ENCODE measurements around the gene DSCAML1.

Gene DSCAML1

DNA sequence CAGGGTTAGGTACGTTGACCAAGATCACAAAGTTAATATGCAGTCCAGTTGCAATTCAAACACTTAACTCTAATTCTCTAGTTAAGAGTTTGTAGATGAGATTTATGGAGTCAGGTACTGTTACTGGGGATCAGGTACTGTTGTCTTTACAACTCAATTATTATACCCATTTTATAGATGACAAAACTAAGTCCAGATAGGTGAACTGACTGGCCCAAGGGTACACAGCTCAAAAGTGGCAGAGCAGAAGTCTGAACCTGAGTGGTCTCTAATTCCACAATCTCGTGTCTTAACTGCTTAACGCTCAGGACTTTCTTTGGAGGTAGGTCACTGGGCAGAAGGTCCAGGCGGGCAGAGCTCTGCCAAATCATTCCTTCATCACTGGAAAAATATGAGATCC is 77.5 kb downstream of the DSCAML1 start:
- DNase-seq = no peak

- peak; percentile 67 for DNase-seq
Observed at GRCh38 chr11:117717485-117718314, 79.3 kb downstream of the DSCAML1 start.

DNA sequence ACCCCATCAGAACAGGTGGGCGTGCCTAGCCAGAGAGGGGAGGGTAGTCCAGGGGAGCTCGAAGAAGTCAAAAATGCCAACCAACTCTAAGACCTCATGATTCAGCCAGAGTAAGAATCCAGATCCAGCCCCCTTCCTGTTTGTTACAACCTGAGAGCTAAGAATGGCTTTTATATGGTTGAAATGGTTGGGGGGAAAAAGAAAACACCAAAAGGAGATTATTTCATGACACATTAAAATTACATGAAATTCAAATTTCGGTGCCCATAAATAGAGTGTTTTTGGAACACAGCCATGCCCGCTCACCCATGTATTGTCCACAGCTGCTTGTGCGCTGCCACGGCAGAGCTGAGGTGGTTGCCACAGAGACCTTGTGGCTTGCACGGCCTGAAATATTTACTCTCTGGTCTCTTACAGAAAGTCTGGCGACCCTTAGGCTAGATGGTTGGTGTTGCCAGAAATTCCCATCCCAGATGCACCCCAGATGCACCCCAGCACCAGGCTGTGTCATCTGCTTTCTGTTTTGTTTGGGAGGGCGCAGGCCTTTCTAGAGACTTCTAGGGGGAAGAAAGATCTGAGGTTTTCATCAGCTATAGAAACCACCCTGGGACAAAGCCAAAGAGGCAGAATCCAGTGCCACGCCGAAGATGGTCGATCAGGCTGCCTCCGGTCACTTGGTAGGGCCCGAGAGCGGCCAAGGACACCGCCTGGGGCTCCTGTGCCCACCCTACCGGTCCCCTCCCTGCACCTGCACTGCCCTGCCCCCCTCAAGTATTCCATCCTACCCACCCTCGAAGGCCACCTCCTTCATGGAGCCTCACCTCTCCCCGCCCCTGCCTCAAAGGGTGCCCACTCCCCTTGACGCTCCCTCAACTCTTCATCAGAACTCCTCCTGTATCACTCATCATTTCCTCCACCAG is 80.2 kb downstream of the DSCAML1 start:
- DNase-seq = no peak

DNA sequence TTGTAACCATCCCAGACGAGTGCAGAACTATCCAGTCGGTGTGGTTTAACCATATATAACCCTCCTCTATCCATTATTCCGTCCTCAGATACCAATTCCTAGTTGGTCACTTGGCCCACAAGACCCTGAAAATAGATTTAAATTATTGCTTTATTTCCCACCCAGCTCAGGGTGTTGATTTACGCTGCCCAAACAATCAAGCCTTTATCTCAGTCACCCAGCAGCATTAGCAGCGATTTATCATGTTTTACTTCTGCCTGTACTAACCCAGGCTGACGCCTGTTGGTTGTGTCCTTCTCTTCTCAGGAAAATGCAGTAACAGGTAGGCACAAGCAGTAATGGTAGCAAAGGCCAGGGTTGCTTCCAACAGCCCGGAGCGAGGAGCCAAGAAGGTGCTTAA is 81.2 kb downstream of the DSCAML1 start:
- DNase-seq = no peak

DNA sequence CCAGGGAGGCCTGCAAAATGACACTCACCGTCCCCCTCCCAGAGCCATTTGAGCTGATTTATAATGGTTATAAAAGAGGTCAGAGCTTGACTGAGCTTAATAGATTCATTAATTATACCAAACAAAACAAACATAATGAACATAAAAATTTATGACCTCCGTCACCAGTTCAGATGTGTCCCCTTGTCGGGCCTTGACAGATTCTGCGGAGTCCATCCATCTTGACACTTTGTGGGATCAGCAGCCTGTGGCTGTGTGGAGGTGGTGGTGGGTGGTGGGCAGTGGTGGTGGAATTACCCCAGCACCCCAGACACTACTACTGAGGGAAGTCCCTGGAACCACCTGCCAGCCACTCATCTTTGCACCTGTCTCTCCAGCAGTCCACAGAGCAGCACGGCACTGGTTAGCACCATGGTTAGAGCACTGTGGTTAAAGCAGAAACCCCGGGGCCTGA is 83.5 kb downstream of the DSCAML1 start:
- no peak for DNase-seq

DNA sequence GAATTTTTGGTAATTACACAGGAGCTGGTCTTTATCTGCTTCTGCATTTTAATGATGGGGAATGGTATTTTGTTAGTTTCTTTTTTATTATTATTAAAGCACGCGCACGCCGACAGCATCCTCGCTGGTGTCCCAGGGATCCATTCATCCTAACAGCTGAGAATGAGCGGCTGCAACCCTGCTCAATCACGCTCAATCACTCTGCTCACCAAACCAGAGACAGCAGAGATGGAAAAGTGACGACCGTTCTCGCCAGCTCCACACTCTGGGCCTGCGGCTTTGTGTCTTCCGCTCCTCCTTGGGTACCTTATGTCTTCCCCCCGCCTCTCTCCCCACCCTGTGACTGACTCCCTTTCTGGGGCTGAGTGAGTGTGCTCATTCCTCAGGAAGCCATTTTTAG is 84.5 kb downstream of the DSCAML1 start:
- DNase-seq = no peak

GRCh38 chr11:117711331-117711730 is 85.7 kb downstream of the DSCAML1 start:
- DNase-seq = no peak

DNA sequence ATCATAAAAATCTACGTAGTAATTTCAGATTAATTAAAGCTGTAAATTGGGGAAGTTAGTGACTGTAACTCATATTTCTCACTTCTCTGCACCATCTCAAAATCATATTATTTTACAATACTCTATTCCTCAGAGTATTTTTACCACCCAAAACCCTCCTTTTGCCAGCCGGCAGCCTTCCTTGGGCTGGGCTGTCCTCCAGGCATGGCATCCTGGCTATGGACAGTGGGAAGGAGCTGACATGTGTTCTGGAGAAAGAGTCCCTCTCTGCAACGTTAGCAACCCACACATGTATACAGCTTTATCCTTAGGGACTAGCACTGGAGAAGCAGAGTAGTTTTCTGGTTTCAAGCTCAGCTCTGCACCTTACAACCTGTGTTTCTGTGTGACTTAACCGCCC is 86.8 kb downstream of the DSCAML1 start:
- DNase-seq = no peak

- DNase-seq = no peak
Observed at GRCh38 chr11:117706322-117706814, 90.6 kb downstream of the DSCAML1 start.

DNA sequence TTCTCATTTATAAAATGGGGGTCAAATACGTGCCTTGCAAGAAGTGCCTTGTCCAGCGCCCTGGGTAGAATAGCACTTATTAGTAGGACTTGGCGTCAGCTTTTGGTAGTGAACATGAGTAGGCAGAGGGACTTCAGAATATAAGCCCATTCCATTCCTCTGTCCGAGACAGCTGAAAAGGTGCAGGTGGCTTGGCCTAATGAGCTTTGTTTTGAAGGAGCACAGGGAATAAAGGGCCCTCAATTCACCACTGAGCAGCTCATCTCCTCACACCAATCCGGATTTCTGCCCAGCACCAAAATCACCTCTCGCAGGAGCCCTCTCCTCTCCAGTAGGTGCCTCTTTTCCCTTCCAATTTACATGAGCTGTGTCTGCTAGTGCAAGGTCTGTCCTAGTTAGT is 91.2 kb downstream of the DSCAML1 start:
- no peak for DNase-seq

GRCh38 chr11:117704395-117705100 is 92.5 kb downstream of the DSCAML1 start:
- DNase-seq = no peak

- DNase-seq = peak; percentile 70
Observed at GRCh38 chr11:117702946-117703598, 93.9 kb downstream of the DSCAML1 start.

GRCh38 chr11:117701781-117702180 is 95.2 kb downstream of the DSCAML1 start:
- DNase-seq = no peak

GRCh38 chr11:117700551-117700950 is 96.5 kb downstream of the DSCAML1 start:
- no peak for DNase-seq

- no peak for DNase-seq
Observed at GRCh38 chr11:117697319-117697718, 99.7 kb downstream of the DSCAML1 start.

- no peak for DNase-seq
Observed at GRCh38 chr11:117696540-117696939, 100.5 kb downstream of the DSCAML1 start.

DNA sequence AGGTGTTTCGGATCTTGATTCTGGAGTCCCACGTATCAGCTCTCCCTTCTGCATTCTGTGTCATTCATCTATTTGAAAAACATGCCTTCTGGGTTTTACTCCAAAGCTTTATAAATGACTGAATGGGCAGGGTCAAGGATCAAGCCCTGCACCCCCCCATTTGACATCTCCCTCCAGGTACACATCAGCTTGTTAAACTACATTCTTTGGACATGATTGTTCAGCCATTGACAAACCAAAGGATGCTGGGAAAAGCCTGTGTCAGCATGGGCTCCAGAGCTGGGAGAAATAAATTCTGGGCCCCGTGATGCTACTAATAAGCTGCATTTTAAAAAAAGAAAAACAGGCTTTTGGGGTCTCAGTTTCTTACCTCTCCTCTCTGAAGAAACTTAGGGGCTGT is 103.7 kb downstream of the DSCAML1 start:
- DNase-seq = no peak

- no peak for DNase-seq
Observed at GRCh38 chr11:117691516-117691915, 105.5 kb downstream of the DSCAML1 start.

DNA sequence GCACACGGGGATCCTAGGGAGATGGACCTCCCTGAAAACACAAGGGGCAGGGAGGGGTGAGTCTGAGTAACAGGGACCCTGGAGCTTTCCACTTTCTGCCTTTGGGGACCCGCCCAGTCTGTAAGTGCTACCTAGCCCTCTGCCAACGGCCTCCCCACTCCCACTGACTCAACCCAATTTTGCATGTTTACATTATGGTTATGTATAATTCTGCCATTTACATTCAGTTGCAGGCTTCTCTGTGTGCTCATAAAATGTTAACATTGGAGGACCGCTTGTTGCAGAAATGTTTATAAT is 105.8 kb downstream of the DSCAML1 start:
- DNase-seq = no peak

GRCh38 chr11:117690484-117691217 is 106.4 kb downstream of the DSCAML1 start:
- no peak for DNase-seq

GRCh38 chr11:117688255-117688797 is 108.7 kb downstream of the DSCAML1 start:
- DNase-seq = no peak

GRCh38 chr11:117687776-117688175 is 109.2 kb downstream of the DSCAML1 start:
- no peak for DNase-seq
